ENCODE data around the gene FXR2.

Gene FXR2

DNA sequence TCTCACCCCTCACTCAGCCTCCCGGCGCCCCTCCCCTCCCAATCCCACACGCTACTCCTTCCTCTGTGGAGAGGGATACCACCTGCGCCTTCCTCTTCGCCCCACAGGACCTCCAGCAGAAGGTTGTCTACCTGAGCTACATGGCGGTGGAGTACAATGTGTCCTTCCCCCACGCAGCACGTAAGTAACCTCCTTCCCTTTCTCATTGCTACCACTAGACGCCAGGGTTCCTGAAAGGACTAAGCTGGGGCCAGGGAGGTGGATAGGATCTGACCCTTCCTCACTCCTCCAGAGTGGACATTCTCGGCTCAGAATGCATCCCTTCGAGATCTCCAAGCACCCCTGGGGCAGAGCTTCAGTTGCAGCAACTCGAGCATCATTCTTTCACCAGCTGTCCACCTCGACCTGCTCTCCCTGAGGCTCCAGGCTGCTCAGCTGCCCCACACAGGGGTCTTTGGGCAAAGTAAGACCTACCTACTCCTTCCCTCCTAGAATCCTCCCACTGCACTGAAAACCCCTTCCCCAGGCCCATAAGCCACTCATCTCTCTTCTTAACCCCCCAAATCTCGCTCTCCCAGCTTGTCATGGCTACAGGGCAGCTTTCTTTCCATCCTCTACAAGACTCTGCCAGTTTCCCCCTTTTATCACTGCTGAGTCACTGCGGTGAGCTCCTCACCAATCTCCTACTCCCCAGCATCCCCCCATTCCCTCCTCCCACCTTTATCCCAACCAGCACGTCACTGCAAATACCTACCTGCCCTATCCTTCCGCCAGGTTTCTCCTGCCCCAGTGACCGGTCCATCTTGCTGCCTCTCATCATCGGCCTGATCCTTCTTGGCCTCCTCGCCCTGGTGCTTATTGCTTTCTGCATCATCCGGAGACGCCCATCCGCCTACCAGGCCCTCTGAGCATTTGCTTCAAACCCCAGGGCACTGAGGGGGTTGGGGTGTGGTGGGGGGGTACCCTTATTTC, 33.8 kb downstream of the FXR2 start:
- H3K4me3 ChIP-seq (ENCODE audit: low read depth, low read length), result no peak overlapping the region
- TF ChIP-seq, protein P1, sequence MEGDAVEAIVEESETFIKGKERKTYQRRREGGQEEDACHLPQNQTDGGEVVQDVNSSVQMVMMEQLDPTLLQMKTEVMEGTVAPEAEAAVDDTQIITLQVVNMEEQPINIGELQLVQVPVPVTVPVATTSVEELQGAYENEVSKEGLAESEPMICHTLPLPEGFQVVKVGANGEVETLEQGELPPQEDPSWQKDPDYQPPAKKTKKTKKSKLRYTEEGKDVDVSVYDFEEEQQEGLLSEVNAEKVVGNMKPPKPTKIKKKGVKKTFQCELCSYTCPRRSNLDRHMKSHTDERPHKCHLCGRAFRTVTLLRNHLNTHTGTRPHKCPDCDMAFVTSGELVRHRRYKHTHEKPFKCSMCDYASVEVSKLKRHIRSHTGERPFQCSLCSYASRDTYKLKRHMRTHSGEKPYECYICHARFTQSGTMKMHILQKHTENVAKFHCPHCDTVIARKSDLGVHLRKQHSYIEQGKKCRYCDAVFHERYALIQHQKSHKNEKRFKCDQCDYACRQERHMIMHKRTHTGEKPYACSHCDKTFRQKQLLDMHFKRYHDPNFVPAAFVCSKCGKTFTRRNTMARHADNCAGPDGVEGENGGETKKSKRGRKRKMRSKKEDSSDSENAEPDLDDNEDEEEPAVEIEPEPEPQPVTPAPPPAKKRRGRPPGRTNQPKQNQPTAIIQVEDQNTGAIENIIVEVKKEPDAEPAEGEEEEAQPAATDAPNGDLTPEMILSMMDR (IDR thresholded peaks at IDR 0.05; ENCODE audit: borderline replicate concordance, insufficient read depth, low read depth, low read length), result no peak

DNA sequence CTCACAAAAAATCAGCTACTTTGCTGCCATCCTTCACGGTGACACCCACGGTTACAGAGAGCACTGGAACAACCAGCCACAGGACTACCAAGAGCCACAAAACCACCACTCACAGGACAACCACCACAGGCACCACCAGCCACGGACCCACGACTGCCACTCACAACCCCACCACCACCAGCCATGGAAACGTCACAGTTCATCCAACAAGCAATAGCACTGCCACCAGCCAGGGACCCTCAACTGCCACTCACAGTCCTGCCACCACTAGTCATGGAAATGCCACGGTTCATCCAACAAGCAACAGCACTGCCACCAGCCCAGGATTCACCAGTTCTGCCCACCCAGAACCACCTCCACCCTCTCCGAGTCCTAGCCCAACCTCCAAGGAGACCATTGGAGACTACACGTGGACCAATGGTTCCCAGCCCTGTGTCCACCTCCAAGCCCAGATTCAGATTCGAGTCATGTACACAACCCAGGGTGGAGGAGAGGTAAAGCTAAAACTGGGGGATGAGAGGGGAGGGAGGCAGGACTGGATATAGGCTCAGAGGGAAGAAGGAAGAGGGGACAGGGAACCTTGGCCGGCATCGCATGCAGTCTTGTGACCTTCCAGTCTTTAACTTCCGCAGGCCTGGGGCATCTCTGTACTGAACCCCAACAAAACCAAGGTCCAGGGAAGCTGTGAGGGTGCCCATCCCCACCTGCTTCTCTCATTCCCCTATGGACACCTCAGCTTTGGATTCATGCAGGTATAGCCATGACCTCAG, 34.7 kb downstream of the FXR2 start:
- H3K4me3 ChIP-seq (ENCODE audit: low read depth, low read length), result no peak overlapping the region
- TF ChIP-seq, protein P1 (IDR thresholded peaks at IDR 0.05; ENCODE audit: borderline replicate concordance, insufficient read depth, low read depth, low read length), result no peak

DNA sequence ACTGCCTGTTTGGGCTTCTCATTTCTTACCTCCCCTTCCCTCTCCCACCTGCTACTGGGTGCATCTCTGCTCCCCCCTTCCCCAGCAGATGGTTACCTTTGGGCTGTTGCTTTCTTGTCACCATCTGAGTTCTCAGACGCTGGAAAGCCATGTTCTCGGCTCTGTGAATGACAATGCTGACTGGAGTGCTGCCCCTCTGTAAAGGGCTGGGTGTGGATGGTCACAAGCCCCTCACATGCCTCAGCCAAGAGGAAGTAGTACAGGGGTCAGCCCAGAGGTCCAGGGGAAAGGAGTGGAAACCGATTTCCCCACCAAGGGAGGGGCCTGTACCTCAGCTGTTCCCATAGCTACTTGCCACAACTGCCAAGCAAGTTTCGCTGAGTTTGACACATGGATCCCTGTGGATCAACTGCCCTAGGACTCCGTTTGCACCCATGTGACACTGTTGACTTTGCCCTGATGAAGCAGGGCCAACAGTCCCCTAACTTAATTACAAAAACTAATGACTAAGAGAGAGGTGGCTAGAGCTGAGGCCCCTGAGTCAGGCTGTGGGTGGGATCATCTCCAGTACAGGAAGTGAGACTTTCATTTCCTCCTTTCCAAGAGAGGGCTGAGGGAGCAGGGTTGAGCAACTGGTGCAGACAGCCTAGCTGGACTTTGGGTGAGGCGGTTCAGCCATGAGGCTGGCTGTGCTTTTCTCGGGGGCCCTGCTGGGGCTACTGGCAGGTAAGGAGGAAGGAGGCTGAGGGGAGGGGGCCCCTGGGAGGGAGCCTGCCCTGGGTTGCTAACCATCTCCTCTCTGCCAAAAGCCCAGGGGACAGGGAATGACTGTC, 35.5 kb downstream of the FXR2 start, which contains the start of gene CD68:
CD68 (plus strand) TSS at position 638 of the 833 bp plus-strand sequence; CDS start at position 678, 40 bp downstream.
- TF ChIP-seq, protein P1 (IDR thresholded peaks at IDR 0.05; ENCODE audit: borderline replicate concordance, insufficient read depth, low read depth, low read length), result no peak
- H3K4me3 ChIP-seq (ENCODE audit: low read depth, low read length), result no peak within 1 kb of the TSS

DNA sequence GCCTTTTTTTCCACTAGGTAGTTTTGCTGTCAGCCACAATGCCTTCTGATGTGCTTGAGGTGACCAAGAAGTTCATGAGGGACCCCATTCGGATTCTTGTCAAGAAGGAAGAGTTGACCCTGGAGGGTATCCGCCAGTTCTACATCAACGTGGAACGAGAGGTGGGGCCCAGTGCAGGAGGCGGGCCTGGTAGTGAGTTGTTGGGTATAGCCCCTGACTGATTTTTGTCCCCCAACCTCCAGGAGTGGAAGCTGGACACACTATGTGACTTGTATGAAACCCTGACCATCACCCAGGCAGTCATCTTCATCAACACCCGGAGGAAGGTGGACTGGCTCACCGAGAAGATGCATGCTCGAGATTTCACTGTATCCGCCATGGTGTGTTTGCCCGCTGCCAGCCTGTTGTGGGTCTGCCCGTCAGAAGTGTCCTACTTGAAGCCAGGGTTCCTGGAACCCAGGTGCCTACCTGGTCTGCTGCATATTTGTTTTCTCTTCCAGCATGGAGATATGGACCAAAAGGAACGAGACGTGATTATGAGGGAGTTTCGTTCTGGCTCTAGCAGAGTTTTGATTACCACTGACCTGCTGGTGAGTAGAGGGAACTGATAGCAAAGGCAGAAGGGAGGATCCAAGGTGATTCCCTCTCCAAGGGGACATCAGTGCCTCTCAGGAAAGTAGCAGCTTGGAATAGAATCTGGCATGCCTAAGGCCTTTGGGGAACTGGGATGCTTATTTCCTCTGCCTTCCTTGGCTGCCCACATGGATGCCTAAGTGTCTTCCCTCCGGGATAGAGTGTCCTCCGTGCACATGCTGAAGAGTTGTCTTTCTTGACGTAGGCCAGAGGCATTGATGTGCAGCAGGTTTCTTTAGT, 37.1 kb downstream of the FXR2 start:
- TF ChIP-seq, protein P1 (IDR thresholded peaks at IDR 0.05; ENCODE audit: borderline replicate concordance, insufficient read depth, low read depth, low read length), result no peak
- H3K4me3 ChIP-seq (ENCODE audit: low read depth, low read length), result no peak overlapping the region

DNA sequence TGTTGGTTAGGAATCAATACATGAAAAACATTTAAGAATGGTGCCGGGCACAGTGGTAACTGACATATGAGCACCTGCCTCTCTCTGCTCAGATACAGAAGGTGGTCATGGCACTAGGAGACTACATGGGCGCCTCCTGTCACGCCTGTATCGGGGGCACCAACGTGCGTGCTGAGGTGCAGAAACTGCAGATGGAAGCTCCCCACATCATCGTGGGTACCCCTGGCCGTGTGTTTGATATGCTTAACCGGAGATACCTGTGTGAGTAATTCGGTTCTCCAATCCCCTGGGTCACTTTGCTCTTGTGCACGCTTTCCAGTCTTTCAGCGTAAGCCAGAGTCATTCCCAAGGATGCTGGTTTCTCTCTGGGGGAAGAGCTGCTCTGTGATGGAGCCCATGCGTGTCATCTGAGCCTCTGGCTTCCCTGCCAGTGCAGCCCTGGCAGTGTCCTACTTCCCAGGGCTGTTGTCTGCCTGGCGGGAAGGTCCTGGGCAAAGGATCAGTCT, 38.2 kb downstream of the FXR2 start:
- TF ChIP-seq, protein P1 (IDR thresholded peaks at IDR 0.05; ENCODE audit: borderline replicate concordance, insufficient read depth, low read depth, low read length), result no peak
- H3K4me3 ChIP-seq (ENCODE audit: low read depth, low read length), result no peak overlapping the region

DNA sequence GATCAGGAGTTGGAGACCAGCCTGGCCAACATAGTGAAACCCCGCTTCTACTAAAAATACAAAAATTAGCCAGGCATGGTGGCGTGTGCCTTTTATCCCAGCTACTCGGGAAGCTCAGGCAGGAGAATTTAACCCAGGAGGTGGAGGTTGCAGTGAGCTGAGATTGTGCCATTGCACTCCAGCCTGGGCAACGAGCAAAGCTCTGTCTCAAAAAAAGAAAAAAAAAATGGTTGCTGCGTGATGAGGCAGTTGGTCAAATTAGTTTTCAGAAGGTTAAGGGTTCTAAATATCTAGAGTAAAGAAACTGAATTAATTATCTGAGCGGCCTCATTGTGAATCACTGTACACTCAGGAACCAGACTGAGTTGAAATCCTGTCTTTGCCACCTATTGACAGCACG, 38.7 kb downstream of the FXR2 start:
- TF ChIP-seq, protein P1 (IDR thresholded peaks at IDR 0.05; ENCODE audit: borderline replicate concordance, insufficient read depth, low read depth, low read length), result no peak
- H3K4me3 ChIP-seq (ENCODE audit: low read depth, low read length), result no peak overlapping the region
